Nasal cavity respiratory epithelium epithelial cell of viscerocranial mucosa (primary cell): ENCODE data around the gene LRAT. TPM values are rescaled to one million over a fixed set of nuclear protein-coding genes. Genes with fewer than 3 reads are reported as not detected.

ENCODE experiments used
- total RNA-seq: library from RNA; depleted of rRNA; stranded (reverse); fragments of >200 nt; gene quantifications from 2 replicates; pipeline ENCODE4 v1.2.3, GENCODE V29; 2014

LRAT gene
- total RNA-seq, result 3.1 and 18.8 TPM in 2 replicates

DNA sequence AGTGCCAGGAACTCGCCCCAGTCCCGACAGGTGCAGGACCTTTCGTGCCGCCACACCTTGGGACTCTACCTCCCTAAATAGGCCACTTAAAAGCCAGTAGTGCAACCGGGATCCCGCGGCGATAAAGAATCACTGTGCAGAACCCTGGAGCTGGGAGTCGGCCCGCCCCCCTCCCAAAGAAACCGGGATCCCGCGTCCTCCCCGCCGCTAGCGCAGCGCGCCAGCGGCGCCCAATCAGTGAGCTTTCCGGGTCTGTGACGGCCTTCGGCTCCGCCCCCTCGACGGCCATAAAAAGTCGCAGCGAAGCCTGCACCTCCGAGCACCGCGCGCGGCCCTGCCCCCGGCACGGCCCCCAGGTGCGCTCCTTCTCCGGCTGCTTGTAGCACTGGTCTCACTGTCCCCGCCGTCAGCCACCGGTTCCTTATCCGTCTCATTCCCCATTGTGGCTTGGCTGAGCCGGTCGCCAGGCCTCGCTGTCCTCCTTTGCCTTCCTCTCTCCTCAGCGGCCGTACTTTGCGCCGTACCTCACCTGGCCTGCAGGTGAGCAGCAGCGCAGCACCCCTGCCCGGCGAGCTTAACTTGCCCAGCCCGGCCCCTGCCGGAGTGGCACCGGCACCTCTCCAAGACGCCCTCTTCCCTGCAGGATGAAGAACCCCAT lies at the start of gene LRAT:
Gene LRAT (plus strand): TSS at position 318 of the 658 bp plus-strand sequence. CDS start 327 bp downstream, at position 645.

GRCh38 chr4:154781126-154781982 lies 37.6 kb downstream of the LRAT start, which contains the start of gene RBM46:
RBM46 (plus strand) TSS chr4:154781272; CDS start chr4:154796753, 15,481 bp downstream.

Other genes with a start within 250 kb of the LRAT start
- gene PLRG1, start 193.6 kb upstream of the LRAT start, total RNA-seq, result 87.8 and 154 TPM in 2 replicates
- gene FGB, start 181.0 kb upstream of the LRAT start, total RNA-seq, result not detected in 2 replicates
- not detected in 2 replicates for gene FGA, start 153.3 kb upstream of the LRAT start, total RNA-seq
- under 0.01 TPM in 1 of 2 replicates, not detected in the other for gene FGG, start 131.3 kb upstream of the LRAT start, total RNA-seq
- 0.07 and 0.34 TPM in 2 replicates for gene RBM46, start 37.3 kb downstream of the LRAT start, total RNA-seq